Measurements from ENCODE around the gene HNRNPU.
"Not testable (repeated sequence)": the region's sequence is repeated elsewhere in the genome, so short reads cannot be mapped to it uniquely, and the experiment has no call there.

Gene HNRNPU

GRCh38 chr1:244835276-244836134 lies 28.8 kb downstream of the HNRNPU start, which contains the start of gene COX20:
TSS of gene COX20 (plus strand) at chr1:244835658. CDS start at chr1:244835715, 57 bp downstream.
- Histone ChIP-seq H2AFZ (peak within 1 kb of the TSS; percentile 93), H3K4me3 (ENCODE audit: low read depth, low read length) (peak within 1 kb of the TSS; percentile 93), H3K36me3 (ENCODE audit: control insufficient read depth, insufficient read depth, low read length) (no peaks in the 10 kb centered on the region), H3K4me1 (peaks cover 3% of the 10 kb centered on the region), H3K4me2 (ENCODE audit: low read length) (peak within 1 kb of the TSS; percentile 97), H3K9me3 (ENCODE audit: control insufficient read depth, low read length) (no peaks in the 10 kb centered on the region), H3K27ac (peak within 1 kb of the TSS; percentile 99), H3K9ac (peak within 1 kb of the TSS; percentile 73), H3K79me2 (no peaks in the 10 kb centered on the region), H3K27me3 (ENCODE audit: control insufficient read depth, insufficient read depth, low read length) (no peaks in the 10 kb centered on the region)
- TF ChIP-seq CTCF (IDR thresholded peaks at IDR 0.05), result no peak

GRCh38 chr1:244834543-244835275 lies 29.6 kb downstream of the HNRNPU start:
- no peak for TF ChIP-seq CTCF (IDR thresholded peaks at IDR 0.05)
- Histone ChIP-seq H3K4me3 (ENCODE audit: low read depth, low read length) (peak overlapping the region; percentile 93), H3K79me2 (no peaks in the 10 kb centered on the region), H3K27ac (peak overlapping the region; percentile 99), H3K9me3 (ENCODE audit: control insufficient read depth, low read length) (no peaks in the 10 kb centered on the region), H3K27me3 (ENCODE audit: control insufficient read depth, insufficient read depth, low read length) (no peaks in the 10 kb centered on the region), H3K4me1 (peaks cover 3% of the 10 kb centered on the region), H3K4me2 (ENCODE audit: low read length) (peak overlapping the region; percentile 97), H2AFZ (peak overlapping the region; percentile 93), H3K9ac (peak overlapping the region; percentile 73), H3K36me3 (ENCODE audit: control insufficient read depth, insufficient read depth, low read length) (no peaks in the 10 kb centered on the region)

- H3K4me3 ChIP-seq (ENCODE audit: low read depth, low read length), result peak overlapping the region; percentile 93
These were observed 30.4 kb downstream of the HNRNPU start for GRCh38 chr1:244833734-244834542.

GRCh38 chr1:244833260-244833659 lies 31.1 kb downstream of the HNRNPU start:
- peak overlapping the region; percentile 99 for H3K27ac ChIP-seq
- peak overlapping the region; percentile 93 for H3K4me3 ChIP-seq (ENCODE audit: low read depth, low read length)

More at GRCh38 chr1:244833734-244834542, 30.4 kb downstream of the HNRNPU start:
- Histone ChIP-seq H3K9ac (peak overlapping the region; percentile 73), H3K27me3 (ENCODE audit: control insufficient read depth, insufficient read depth, low read length) (no peaks in the 10 kb centered on the region), H3K27ac (peak overlapping the region; percentile 99), H3K4me2 (ENCODE audit: low read length) (peak overlapping the region; percentile 97), H3K36me3 (ENCODE audit: control insufficient read depth, insufficient read depth, low read length) (no peaks in the 10 kb centered on the region), H2AFZ (peak overlapping the region; percentile 93), H3K4me1 (peaks cover 3% of the 10 kb centered on the region), H3K9me3 (ENCODE audit: control insufficient read depth, low read length) (no peaks in the 10 kb centered on the region), H3K79me2 (no peaks in the 10 kb centered on the region)
- no peak for TF ChIP-seq CTCF (IDR thresholded peaks at IDR 0.05)

More at GRCh38 chr1:244833260-244833659, 31.1 kb downstream of the HNRNPU start:
- not testable (repeated sequence) for H3K36me3 ChIP-seq (ENCODE audit: control insufficient read depth, insufficient read depth, low read length); H3K4me1 ChIP-seq; H3K9ac ChIP-seq; H3K79me2 ChIP-seq; H3K9me3 ChIP-seq (ENCODE audit: control insufficient read depth, low read length); H3K27me3 ChIP-seq (ENCODE audit: control insufficient read depth, insufficient read depth, low read length)
- Histone ChIP-seq H2AFZ (peak overlapping the region; percentile 93), H3K4me2 (ENCODE audit: low read length) (peak overlapping the region; percentile 97)
